HEK293 (cell line): Measurements from ENCODE around the gene FOSB.

Source experiments
- CTCF ChIA-PET: fragments of 350-600 bp; formaldehyde crosslinking; extraction: SDS; loops from one replicate; lab custom pipeline; 2021; ENCODE audit warnings: antibody characterized with exemption; lab: Yijun Ruan, JAX
- POLR2A ChIA-PET: fragments of 300-600 bp; formaldehyde crosslinking; extraction: SDS; loops from one replicate; lab custom pipeline; 2020; ENCODE audit warnings: antibody characterized with exemption, inconsistent platforms; lab: Yijun Ruan, JAX
- H3K27ac ChIP-seq: fragments of 200-500 bp; sonication (Bioruptor generic); 2 replicates; pipeline ENCODE4 v1.5.1; 2014; ENCODE audit warnings: low read depth, low read length, control low read depth, inconsistent platforms; ENCODE audit errors: extremely low read depth
- H3K36me3 ChIP-seq, 2 experiments: fragments of 200-500 bp in 1 of 2; sonication (Bioruptor generic) in 1 of 2; 1 replicate in 1 of 2; 2 replicates in 1 of 2; pipeline ENCODE4 v1.5.1; 2014 to 2017; ENCODE audit warnings: inconsistent platforms in 2 of 2, low read length in 2 of 2; ENCODE audit not compliant: control insufficient read depth in 2 of 2, insufficient read depth in 1 of 2
- H3K4me1 ChIP-seq: fragments of 200-500 bp; sonication (Bioruptor generic); 2 replicates; pipeline ENCODE4 v1.5.1; 2014; ENCODE audit warnings: mild to moderate bottlenecking, low read length, inconsistent platforms; ENCODE audit not compliant: control insufficient read depth, insufficient read depth
- H3K4me3 ChIP-seq: 2 replicates; pipeline ENCODE4 v1.5.1; 2011; ENCODE audit warnings: low read depth, mild to moderate bottlenecking, control low read depth, low read length, moderate library complexity
- H3K9me3 ChIP-seq: fragments of 200-500 bp; sonication (Bioruptor generic); 2 replicates; pipeline ENCODE4 v1.5.1; 2014; ENCODE audit warnings: low read depth, low read length, inconsistent platforms; ENCODE audit not compliant: control insufficient read depth, insufficient read depth
- GLI2 ChIP-seq: fragments of 450-650 bp; formaldehyde crosslinking; IDR thresholded peaks from 2 replicates; pipeline ENCODE4; 2017; ENCODE audit warnings: missing biosample characterization, missing genetic modification characterization, low read depth, borderline replicate concordance
- GLIS1 ChIP-seq: fragments of 450-650 bp; formaldehyde crosslinking; IDR thresholded peaks from 2 replicates; pipeline ENCODE4 v1.5.1; 2016; ENCODE audit warnings: missing biosample characterization, missing genetic modification characterization
- GLIS2 ChIP-seq: fragments of 450-650 bp; formaldehyde crosslinking; IDR thresholded peaks from 2 replicates; pipeline ENCODE4 v1.5.1; 2016; ENCODE audit warnings: missing biosample characterization, missing genetic modification characterization
- KLF7 ChIP-seq: fragments of 450-650 bp; formaldehyde crosslinking; IDR thresholded peaks from 2 replicates; pipeline ENCODE4 v1.5.1; 2016; ENCODE audit warnings: missing biosample characterization, missing genetic modification characterization, borderline replicate concordance
- MZF1 ChIP-seq: fragments of 450-650 bp; formaldehyde crosslinking; IDR thresholded peaks from 2 replicates; pipeline ENCODE4 v1.5.1; 2017; ENCODE audit warnings: missing biosample characterization, missing genetic modification characterization, borderline replicate concordance
- WT1 ChIP-seq: fragments of 450-650 bp; formaldehyde crosslinking; IDR thresholded peaks from 2 replicates; pipeline ENCODE4 v1.5.1; 2016; ENCODE audit warnings: missing biosample characterization, missing genetic modification characterization
- ZNF114 ChIP-seq: fragments of 450-650 bp; formaldehyde crosslinking; IDR thresholded peaks from 2 replicates; pipeline ENCODE4 v1.5.0; 2017; ENCODE audit warnings: missing biosample characterization, missing genetic modification characterization
- ZNF121 ChIP-seq: fragments of 450-650 bp; formaldehyde crosslinking; IDR thresholded peaks from 2 replicates; pipeline ENCODE4 v1.5.1; 2016; ENCODE audit warnings: missing biosample characterization, missing genetic modification characterization
- ZNF138 ChIP-seq: fragments of 450-650 bp; formaldehyde crosslinking; IDR thresholded peaks from 2 replicates; pipeline ENCODE4 v1.5.1; 2016; ENCODE audit warnings: missing biosample characterization, missing genetic modification characterization, borderline replicate concordance
- ZNF146 ChIP-seq: fragments of 450-650 bp; formaldehyde crosslinking; IDR thresholded peaks from 2 replicates; pipeline ENCODE4 v1.5.1; 2016; ENCODE audit warnings: missing biosample characterization, missing genetic modification characterization
- ZNF175 ChIP-seq: fragments of 450-650 bp; formaldehyde crosslinking; IDR thresholded peaks from 2 replicates; pipeline ENCODE4 v1.5.1; 2016; ENCODE audit warnings: missing biosample characterization, missing genetic modification characterization
- ZNF18 ChIP-seq: fragments of 450-650 bp; formaldehyde crosslinking; IDR thresholded peaks from 2 replicates; pipeline ENCODE4 v1.5.1; 2016; ENCODE audit warnings: missing biosample characterization, missing genetic modification characterization
- ZNF223 ChIP-seq: fragments of 450-650 bp; formaldehyde crosslinking; IDR thresholded peaks from 2 replicates; pipeline ENCODE4 v1.5.1; 2016; ENCODE audit warnings: missing biosample characterization, missing genetic modification characterization
- ZNF398 ChIP-seq: fragments of 450-650 bp; formaldehyde crosslinking; IDR thresholded peaks from 2 replicates; pipeline ENCODE4 v1.5.1; 2017; ENCODE audit warnings: missing biosample characterization, missing genetic modification characterization
- ZNF530 ChIP-seq: fragments of 450-650 bp; formaldehyde crosslinking; IDR thresholded peaks from 2 replicates; pipeline ENCODE4 v1.5.1; 2016; ENCODE audit warnings: low read depth, missing biosample characterization, missing genetic modification characterization
- ZNF544 ChIP-seq: fragments of 450-650 bp; formaldehyde crosslinking; IDR thresholded peaks from 2 replicates; pipeline ENCODE4 v1.5.0; 2017; ENCODE audit warnings: missing biosample characterization, missing genetic modification characterization
- ZNF560 ChIP-seq: fragments of 450-650 bp; formaldehyde crosslinking; IDR thresholded peaks from 2 replicates; pipeline ENCODE4 v1.5.1; 2017; ENCODE audit warnings: missing biosample characterization, missing genetic modification characterization, borderline replicate concordance
- ZNF621 ChIP-seq: fragments of 450-650 bp; formaldehyde crosslinking; IDR thresholded peaks from 2 replicates; pipeline ENCODE4 v1.5.1; 2017; ENCODE audit warnings: missing biosample characterization, missing genetic modification characterization
- ZNF670 ChIP-seq: fragments of 450-650 bp; formaldehyde crosslinking; IDR thresholded peaks from 2 replicates; pipeline ENCODE4 v1.5.1; 2016; ENCODE audit warnings: missing biosample characterization, missing genetic modification characterization, low read depth
- ZNF677 ChIP-seq: fragments of 450-650 bp; IDR thresholded peaks from 2 replicates; pipeline ENCODE4 v1.5.0; 2018; ENCODE audit warnings: missing biosample characterization, mild to moderate bottlenecking, missing genetic modification characterization, moderate library complexity
- ZNF777 ChIP-seq: fragments of 450-650 bp; formaldehyde crosslinking; IDR thresholded peaks from 2 replicates; pipeline ENCODE4 v1.5.1; 2017; ENCODE audit warnings: missing biosample characterization, missing genetic modification characterization, borderline replicate concordance
- ZSCAN4 ChIP-seq: fragments of 450-650 bp; formaldehyde crosslinking; IDR thresholded peaks from 2 replicates; pipeline ENCODE4 v1.5.1; 2017; ENCODE audit warnings: missing biosample characterization, missing genetic modification characterization
- TF ChIP-seq, protein P1 (sequence below): fragments of 450-650 bp; formaldehyde crosslinking; IDR thresholded peaks from 2 replicates; pipeline ENCODE4 v1.5.1; 2016; ENCODE audit warnings: missing biosample characterization, missing genetic modification characterization
- TF ChIP-seq, protein P2 (sequence below): fragments of 450-650 bp; formaldehyde crosslinking; IDR thresholded peaks from 2 replicates; pipeline ENCODE4 v1.5.1; 2016; ENCODE audit warnings: missing biosample characterization, missing genetic modification characterization
- TF ChIP-seq, protein P3 (sequence below): fragments of 450-650 bp; formaldehyde crosslinking; IDR thresholded peaks from 2 replicates; pipeline ENCODE4 v1.5.1; 2016; ENCODE audit warnings: missing biosample characterization, missing genetic modification characterization
- TF ChIP-seq, protein P4 (sequence below): IDR thresholded peaks from 2 replicates; pipeline ENCODE4 v1.6.1; 2011; ENCODE audit warnings: mild to moderate bottlenecking, low read depth, low read length, borderline replicate concordance

The FOSB gene

GRCh38 chr19:45440259-45440638 lies 27.5 kb upstream of the FOSB start:
- ChIA-PET CTCF (interaction anchor here (0.6 to 5.9 kb wide), 25 partner anchors 9 to 687 kb away, joined by 3 to 295 read pairs (median 9); partner anchors contain the start of genes FOSB and PPP1R13L), POLR2A (interaction anchor here (0.7 to 1.6 kb wide), 8 partner anchors 14 to 201 kb away, joined by 3 to 41 read pairs (median 7); partner anchors contain the start of gene FOSB)
- Histone ChIP-seq H3K27ac (no peak overlapping the region; the same call in 1 of the 2 replicates), H3K9me3 (no peaks in the 10 kb centered on the region), H3K4me3 (peak overlapping the region; percentile 54), H3K36me3 (no peaks in the 10 kb centered on the region), H3K4me1 (0 out of 2 replicates have a peak, but pooled peaks cover 4% of the 10 kb centered on the region)
- TF ChIP-seq ZNF146 = no peak
- TF ChIP-seq GLIS2 (tag by site-specific recombination) = peak; percentile 12; the same call in 1 of the 2 replicates
- no peak for TF ChIP-seq GLIS1 (tag by site-specific recombination)
- TF ChIP-seq ZNF621 (tag by site-specific recombination) = no peak
- TF ChIP-seq, protein P1, sequence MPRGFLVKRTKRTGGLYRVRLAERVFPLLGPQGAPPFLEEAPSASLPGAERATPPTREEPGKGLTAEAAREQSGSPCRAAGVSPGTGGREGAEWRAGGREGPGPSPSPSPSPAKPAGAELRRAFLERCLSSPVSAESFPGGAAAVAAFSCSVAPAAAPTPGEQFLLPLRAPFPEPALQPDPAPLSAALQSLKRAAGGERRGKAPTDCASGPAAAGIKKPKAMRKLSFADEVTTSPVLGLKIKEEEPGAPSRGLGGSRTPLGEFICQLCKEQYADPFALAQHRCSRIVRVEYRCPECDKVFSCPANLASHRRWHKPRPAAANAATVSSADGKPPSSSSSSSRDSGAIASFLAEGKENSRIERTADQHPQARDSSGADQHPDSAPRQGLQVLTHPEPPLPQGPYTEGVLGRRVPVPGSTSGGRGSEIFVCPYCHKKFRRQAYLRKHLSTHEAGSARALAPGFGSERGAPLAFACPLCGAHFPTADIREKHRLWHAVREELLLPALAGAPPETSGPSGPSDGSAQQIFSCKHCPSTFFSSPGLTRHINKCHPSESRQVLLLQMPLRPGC (tag by site-specific recombination) = no peak
- TF ChIP-seq ZNF677 (tag by site-specific recombination) = no peak
- TF ChIP-seq ZNF121 = no peak
- TF ChIP-seq GLI2 (tag by site-specific recombination) = no peak
- no peak for TF ChIP-seq ZNF175 (tag by site-specific recombination)
- no peak for TF ChIP-seq ZNF530
- TF ChIP-seq ZNF398 (tag by site-specific recombination) = 0 out of 2 replicates have a peak, but pooled peaks have one; percentile 1
- no peak for TF ChIP-seq ZNF560
- no peak for TF ChIP-seq ZNF670 (tag by site-specific recombination)
- TF ChIP-seq, protein P2, sequence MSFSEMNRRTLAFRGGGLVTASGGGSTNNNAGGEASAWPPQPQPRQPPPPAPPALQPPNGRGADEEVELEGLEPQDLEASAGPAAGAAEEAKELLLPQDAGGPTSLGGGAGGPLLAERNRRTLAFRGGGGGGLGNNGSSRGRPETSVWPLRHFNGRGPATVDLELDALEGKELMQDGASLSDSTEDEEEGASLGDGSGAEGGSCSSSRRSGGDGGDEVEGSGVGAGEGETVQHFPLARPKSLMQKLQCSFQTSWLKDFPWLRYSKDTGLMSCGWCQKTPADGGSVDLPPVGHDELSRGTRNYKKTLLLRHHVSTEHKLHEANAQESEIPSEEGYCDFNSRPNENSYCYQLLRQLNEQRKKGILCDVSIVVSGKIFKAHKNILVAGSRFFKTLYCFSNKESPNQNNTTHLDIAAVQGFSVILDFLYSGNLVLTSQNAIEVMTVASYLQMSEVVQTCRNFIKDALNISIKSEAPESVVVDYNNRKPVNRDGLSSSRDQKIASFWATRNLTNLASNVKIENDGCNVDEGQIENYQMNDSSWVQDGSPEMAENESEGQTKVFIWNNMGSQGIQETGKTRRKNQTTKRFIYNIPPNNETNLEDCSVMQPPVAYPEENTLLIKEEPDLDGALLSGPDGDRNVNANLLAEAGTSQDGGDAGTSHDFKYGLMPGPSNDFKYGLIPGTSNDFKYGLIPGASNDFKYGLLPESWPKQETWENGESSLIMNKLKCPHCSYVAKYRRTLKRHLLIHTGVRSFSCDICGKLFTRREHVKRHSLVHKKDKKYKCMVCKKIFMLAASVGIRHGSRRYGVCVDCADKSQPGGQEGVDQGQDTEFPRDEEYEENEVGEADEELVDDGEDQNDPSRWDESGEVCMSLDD (tag by site-specific recombination) = no peak
- TF ChIP-seq WT1 (tag by site-specific recombination) = no peak
- no peak for TF ChIP-seq ZNF777
- TF ChIP-seq MZF1 (tag by site-specific recombination) = no peak
- TF ChIP-seq, protein P3, sequence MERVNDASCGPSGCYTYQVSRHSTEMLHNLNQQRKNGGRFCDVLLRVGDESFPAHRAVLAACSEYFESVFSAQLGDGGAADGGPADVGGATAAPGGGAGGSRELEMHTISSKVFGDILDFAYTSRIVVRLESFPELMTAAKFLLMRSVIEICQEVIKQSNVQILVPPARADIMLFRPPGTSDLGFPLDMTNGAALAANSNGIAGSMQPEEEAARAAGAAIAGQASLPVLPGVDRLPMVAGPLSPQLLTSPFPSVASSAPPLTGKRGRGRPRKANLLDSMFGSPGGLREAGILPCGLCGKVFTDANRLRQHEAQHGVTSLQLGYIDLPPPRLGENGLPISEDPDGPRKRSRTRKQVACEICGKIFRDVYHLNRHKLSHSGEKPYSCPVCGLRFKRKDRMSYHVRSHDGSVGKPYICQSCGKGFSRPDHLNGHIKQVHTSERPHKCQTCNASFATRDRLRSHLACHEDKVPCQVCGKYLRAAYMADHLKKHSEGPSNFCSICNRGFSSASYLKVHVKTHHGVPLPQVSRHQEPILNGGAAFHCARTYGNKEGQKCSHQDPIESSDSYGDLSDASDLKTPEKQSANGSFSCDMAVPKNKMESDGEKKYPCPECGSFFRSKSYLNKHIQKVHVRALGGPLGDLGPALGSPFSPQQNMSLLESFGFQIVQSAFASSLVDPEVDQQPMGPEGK = 0 out of 2 replicates have a peak, but pooled peaks have one; percentile 39
- TF ChIP-seq ZNF544 (tag by site-specific recombination) = no peak
- no peak for TF ChIP-seq ZNF138 (tag by site-specific recombination)
- no peak for TF ChIP-seq ZSCAN4 (tag by site-specific recombination)
- TF ChIP-seq KLF7 = no peak
- TF ChIP-seq ZNF223 (tag by site-specific recombination) = no peak
- TF ChIP-seq ZNF18 (tag by site-specific recombination) = no peak
- TF ChIP-seq ZNF114 (tag by site-specific recombination) = no peak
- TF ChIP-seq, protein P4, sequence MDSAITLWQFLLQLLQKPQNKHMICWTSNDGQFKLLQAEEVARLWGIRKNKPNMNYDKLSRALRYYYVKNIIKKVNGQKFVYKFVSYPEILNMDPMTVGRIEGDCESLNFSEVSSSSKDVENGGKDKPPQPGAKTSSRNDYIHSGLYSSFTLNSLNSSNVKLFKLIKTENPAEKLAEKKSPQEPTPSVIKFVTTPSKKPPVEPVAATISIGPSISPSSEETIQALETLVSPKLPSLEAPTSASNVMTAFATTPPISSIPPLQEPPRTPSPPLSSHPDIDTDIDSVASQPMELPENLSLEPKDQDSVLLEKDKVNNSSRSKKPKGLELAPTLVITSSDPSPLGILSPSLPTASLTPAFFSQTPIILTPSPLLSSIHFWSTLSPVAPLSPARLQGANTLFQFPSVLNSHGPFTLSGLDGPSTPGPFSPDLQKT = no peak
